MM.1S (cell line): ENCODE data around the gene POMGNT2.

ENCODE experiments used
- DNase-seq: peaks from one replicate; pipeline ENCODE4 v3.0.0-alpha.2; 2015
- H2AFZ ChIP-seq: fragments of 300-600 bp; sonication (generic); 2 replicates; pipeline ENCODE4 v1.6.0; 2016; ENCODE audit warnings: antibody characterized with exemption, low read length
- H3F3A ChIP-seq: fragments of 300-600 bp; sonication (generic); 2 replicates; pipeline ENCODE4 v1.6.1; 2016; ENCODE audit warnings: mild to moderate bottlenecking, antibody characterized with exemption, low read length, moderate library complexity, mixed read lengths; ENCODE audit not compliant: insufficient read depth
- H3K27ac ChIP-seq: fragments of 300-600 bp; sonication (generic); 2 replicates; pipeline ENCODE4 v1.5.1; 2016; ENCODE audit warnings: mild to moderate bottlenecking, low read length
- H3K27me3 ChIP-seq: fragments of 300-600 bp; sonication (generic); replicated peaks from 2 replicates; pipeline ENCODE4 v1.6.0; 2016; ENCODE audit warnings: low read length; ENCODE audit not compliant: insufficient read depth
- H3K36me3 ChIP-seq: fragments of 300-600 bp; sonication (generic); replicated peaks from 2 replicates; pipeline ENCODE4 v1.6.1; 2016; ENCODE audit warnings: mild to moderate bottlenecking, low read length, mixed read lengths; ENCODE audit not compliant: insufficient read depth
- H3K4me1 ChIP-seq: fragments of 300-600 bp; sonication (generic); 2 replicates; pipeline ENCODE4 v1.6.1; 2016; ENCODE audit warnings: low read length, mixed read lengths
- H3K4me2 ChIP-seq: fragments of 300-600 bp; sonication (generic); 2 replicates; pipeline ENCODE4 v1.6.0; 2016; ENCODE audit warnings: low read depth, low read length
- H3K4me3 ChIP-seq: fragments of 300-600 bp; sonication (generic); 2 replicates; pipeline ENCODE4 v1.5.1; 2016; ENCODE audit warnings: low read length, mixed read lengths
- H3K79me2 ChIP-seq: fragments of 300-600 bp; sonication (generic); 2 replicates; pipeline ENCODE4 v1.6.1; 2016; ENCODE audit warnings: mixed run types, low read length, mixed read lengths
- H3K9ac ChIP-seq: fragments of 300-600 bp; sonication (generic); 2 replicates; pipeline ENCODE4 v1.6.1; 2016; ENCODE audit warnings: low read length, mixed read lengths
- H3K9me2 ChIP-seq: fragments of 300-600 bp; sonication (generic); replicated peaks from 2 replicates; pipeline ENCODE4 v1.6.1; 2016; ENCODE audit warnings: mild to moderate bottlenecking, low read length, mixed read lengths; ENCODE audit not compliant: insufficient read depth
- H3K9me3 ChIP-seq: fragments of 300-600 bp; sonication (generic); replicated peaks from 2 replicates; pipeline ENCODE4 v1.6.1; 2016; ENCODE audit warnings: mild to moderate bottlenecking, low read length, mixed read lengths; ENCODE audit not compliant: insufficient read depth
- H4K20me1 ChIP-seq: fragments of 300-600 bp; sonication (generic); 2 replicates; pipeline ENCODE4 v1.6.1; 2016; ENCODE audit warnings: mild to moderate bottlenecking, low read length, moderate library complexity, mixed read lengths; ENCODE audit not compliant: insufficient read depth
- CTCF ChIP-seq: fragments of 300-600 bp; sonication (generic); IDR thresholded peaks from 2 replicates; pipeline ENCODE4 v1.5.1; 2016; ENCODE audit warnings: antibody characterized with exemption, low read length, mixed read lengths
- EZH2 ChIP-seq: fragments of 300-600 bp; sonication (generic); optimal IDR thresholded peaks from 2 replicates; pipeline ENCODE3; 2017; ENCODE audit warnings: low read depth, mild to moderate bottlenecking, antibody characterized with exemption, low read length, mixed read lengths
- EZH2phosphoT487 ChIP-seq: fragments of 300-600 bp; sonication (generic); IDR thresholded peaks from 2 replicates; pipeline ENCODE4 v1.6.1; 2018; ENCODE audit warnings: antibody characterized with exemption, low read length

Gene POMGNT2

GRCh38 chr3:43043793-43044192 is 62.1 kb downstream of the POMGNT2 start:
- H3K4me1 ChIP-seq: no peaks in the 10 kb centered on the region
- no peaks in the 10 kb centered on the region for H3K36me3 ChIP-seq
- H3K27me3 ChIP-seq: no peaks in the 10 kb centered on the region
- H3K9ac ChIP-seq: no peak overlapping the region
- DNase-seq: no peak
- no peaks in the 10 kb centered on the region for H3F3A ChIP-seq
- H3K4me2 ChIP-seq: no peak overlapping the region
- H2AFZ ChIP-seq: no peak overlapping the region
- H3K79me2 ChIP-seq: no peaks in the 10 kb centered on the region
- no peaks in the 10 kb centered on the region for H3K9me2 ChIP-seq
- TF ChIP-seq EZH2 (no peak), CTCF (no peak), EZH2phosphoT487 (no peak)
- H3K4me3 ChIP-seq: no peak overlapping the region
- no peak overlapping the region for H3K27ac ChIP-seq
- H3K9me3 ChIP-seq: no peaks in the 10 kb centered on the region
- H4K20me1 ChIP-seq: no peaks in the 10 kb centered on the region

- Histone ChIP-seq H3F3A (no peaks in the 10 kb centered on the region), H3K9me2 (no peaks in the 10 kb centered on the region), H3K4me2 (no peak overlapping the region), H3K4me3 (no peak overlapping the region), H2AFZ (no peak overlapping the region), H3K79me2 (no peaks in the 10 kb centered on the region), H3K36me3 (no peaks in the 10 kb centered on the region), H3K9ac (no peak overlapping the region), H3K27me3 (no peaks in the 10 kb centered on the region), H3K27ac (no peak overlapping the region), H4K20me1 (no peaks in the 10 kb centered on the region), H3K4me1 (no peaks in the 10 kb centered on the region), H3K9me3 (no peaks in the 10 kb centered on the region)
- no peak for DNase-seq
- no peak for TF ChIP-seq EZH2phosphoT487
Observed at GRCh38 chr3:43043071-43043766, 62.7 kb downstream of the POMGNT2 start.

- H3K9ac ChIP-seq: no peak overlapping the region
- H3K4me1 ChIP-seq: no peaks in the 10 kb centered on the region
- H3K79me2 ChIP-seq: no peaks in the 10 kb centered on the region
- no peak overlapping the region for H2AFZ ChIP-seq
- H3K36me3 ChIP-seq: no peaks in the 10 kb centered on the region
- H3F3A ChIP-seq: no peaks in the 10 kb centered on the region
- H4K20me1 ChIP-seq: no peaks in the 10 kb centered on the region
- no peak overlapping the region for H3K4me2 ChIP-seq
- H3K27me3 ChIP-seq: no peaks in the 10 kb centered on the region
- no peaks in the 10 kb centered on the region for H3K9me2 ChIP-seq
- TF ChIP-seq EZH2 (no peak), EZH2phosphoT487 (no peak), CTCF (no peak)
- DNase-seq: no peak
- H3K4me3 ChIP-seq: no peak overlapping the region
- no peaks in the 10 kb centered on the region for H3K9me3 ChIP-seq
- no peak overlapping the region for H3K27ac ChIP-seq
Observed at GRCh38 chr3:43041517-43041916, 64.4 kb downstream of the POMGNT2 start.

GRCh38 chr3:43038010-43038409 is 67.9 kb downstream of the POMGNT2 start:
- Histone ChIP-seq H4K20me1 (no peaks in the 10 kb centered on the region), H3F3A (no peaks in the 10 kb centered on the region), H3K9me2 (no peaks in the 10 kb centered on the region), H3K79me2 (no peaks in the 10 kb centered on the region), H3K4me1 (no peaks in the 10 kb centered on the region), H3K4me2 (no peak overlapping the region), H3K9me3 (no peaks in the 10 kb centered on the region), H3K27ac (no peak overlapping the region), H3K36me3 (no peaks in the 10 kb centered on the region), H3K27me3 (no peaks in the 10 kb centered on the region), H3K9ac (no peak overlapping the region), H3K4me3 (no peak overlapping the region), H2AFZ (no peak overlapping the region)
- TF ChIP-seq EZH2phosphoT487 (no peak), EZH2 (no peak), CTCF (no peak)
- no peak for DNase-seq
